ENCODE data around the gene NPAS3.

Gene NPAS3

DNA sequence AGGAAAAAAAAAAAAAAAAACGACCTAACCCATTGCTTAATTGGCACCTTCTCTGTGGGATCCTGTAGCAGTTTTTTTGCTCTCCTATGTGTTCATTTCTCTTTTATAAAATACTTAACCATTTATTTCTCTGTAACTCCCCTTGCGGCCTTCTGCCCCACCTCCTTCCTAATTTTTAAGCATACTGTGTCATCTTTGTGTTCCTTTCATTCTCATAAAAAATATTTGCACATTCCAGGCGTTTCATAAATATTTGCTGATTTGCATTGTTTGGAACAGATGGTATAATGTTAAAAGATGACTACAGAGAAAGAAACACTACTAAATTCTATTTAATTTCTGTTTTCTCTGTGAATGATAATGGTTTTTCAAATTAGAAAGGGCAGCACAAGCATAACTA, 77.9 kb downstream of the NPAS3 start:
- DNase-seq (ENCODE audit: low read depth in 2 of 2), result no peak

DNA sequence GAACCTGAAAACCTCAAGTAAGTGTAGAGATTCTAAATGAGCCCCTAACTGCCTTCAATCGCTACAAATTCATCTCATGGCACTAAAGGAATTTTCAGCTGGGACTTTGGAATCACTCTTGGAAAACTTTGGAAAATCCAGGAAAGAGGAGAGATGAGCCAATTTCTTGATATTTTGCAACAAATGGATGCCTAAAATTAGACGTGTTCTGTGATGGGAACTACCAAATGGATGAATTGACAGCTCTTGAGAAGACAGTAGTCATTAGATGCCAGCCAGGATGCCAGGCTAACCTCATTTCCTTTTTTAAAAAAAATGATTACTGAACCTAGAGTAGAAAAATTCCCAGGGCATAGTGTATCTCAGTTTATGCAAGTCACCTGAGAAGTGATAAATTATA, 78.3 kb downstream of the NPAS3 start:
- no peak for DNase-seq (ENCODE audit: low read depth in 2 of 2)

DNA sequence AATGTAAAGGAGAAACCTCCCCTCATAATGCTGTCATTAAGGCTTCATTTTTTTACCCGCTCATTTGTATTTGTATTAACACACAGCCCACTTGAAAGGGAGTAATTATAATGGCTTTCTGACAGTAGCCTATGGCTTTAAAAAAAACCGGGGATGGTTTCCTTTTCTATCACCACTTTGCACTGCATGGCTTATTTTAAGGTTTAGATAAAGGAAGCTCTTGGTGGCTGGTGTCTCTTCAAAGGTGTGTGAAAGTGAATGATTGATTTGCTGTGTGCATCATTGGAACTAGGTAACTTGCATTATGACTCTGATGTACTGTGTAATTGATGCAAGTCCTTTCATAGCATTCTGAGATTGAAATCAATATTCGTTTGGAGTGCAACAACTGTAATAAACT, 80.7 kb downstream of the NPAS3 start:
- DNase-seq (ENCODE audit: low read depth in 2 of 2), result no peak

DNA sequence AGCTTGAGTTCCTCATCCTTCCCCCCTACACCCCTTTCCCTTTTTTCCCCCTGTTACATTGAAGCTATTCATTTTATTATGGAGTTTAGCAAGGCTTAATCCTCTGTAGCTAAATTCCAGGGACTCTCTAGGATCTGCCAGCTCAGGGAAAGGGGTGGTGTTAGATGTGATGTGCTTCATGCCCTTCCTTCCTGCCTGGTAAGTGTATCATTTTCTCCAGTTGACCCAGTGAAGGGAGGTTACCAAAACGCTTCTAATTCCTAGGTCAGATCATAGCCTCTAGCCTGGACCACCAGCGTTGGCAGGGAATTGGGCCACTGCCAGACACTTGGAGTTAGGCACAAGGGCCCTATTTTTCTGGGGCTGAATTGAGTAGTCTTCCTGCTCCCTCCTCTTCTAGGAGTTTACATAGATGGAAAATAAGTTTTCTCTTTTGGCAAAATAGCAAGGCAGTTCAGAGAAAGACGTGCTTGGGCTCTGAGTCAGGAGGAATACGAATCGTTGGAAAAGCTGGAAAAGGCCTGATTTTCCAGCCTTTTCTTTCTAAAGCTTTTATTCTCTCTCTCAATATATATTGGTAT, 88.3 kb downstream of the NPAS3 start:
- no peak for DNase-seq (ENCODE audit: low read depth in 2 of 2)

DNA sequence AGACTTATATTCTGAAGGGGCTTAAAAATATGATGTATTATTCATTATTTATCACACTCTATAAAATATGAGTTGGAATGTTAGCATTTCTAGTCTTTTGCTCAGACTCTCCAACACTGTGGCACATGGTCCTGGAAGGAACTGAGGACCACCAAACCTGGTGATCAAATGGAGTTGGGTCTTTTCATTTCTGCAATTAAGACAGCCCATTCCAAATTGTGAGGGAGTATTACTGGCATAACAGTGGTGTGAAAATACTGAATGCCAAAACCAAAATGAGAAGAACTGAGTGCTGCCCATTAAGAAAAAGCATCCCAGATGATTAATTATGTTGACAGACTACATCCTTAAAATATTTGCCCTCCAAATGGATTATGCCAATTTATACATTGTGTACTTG, 90.8 kb downstream of the NPAS3 start:
- no peak for DNase-seq (ENCODE audit: low read depth in 2 of 2)

DNA sequence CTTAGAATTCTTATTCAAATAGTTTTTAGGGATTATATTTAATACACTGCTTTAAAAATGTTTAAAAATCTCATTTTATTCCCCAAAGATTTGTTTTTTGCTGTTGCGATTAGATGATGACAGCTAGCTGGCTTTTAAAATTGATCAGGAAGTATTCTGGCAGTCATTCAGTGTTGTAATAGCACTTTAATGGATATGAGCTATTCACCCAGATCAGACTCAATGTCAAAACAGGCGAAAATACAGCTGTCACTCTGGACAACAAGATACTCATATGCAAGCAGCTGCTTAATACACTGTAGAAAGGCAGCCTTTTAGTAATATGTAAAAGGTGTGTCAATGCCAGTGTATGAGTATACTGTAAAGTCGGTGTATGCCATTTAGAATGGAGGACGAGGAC, 91.7 kb downstream of the NPAS3 start:
- no peak for DNase-seq (ENCODE audit: low read depth in 2 of 2)

DNA sequence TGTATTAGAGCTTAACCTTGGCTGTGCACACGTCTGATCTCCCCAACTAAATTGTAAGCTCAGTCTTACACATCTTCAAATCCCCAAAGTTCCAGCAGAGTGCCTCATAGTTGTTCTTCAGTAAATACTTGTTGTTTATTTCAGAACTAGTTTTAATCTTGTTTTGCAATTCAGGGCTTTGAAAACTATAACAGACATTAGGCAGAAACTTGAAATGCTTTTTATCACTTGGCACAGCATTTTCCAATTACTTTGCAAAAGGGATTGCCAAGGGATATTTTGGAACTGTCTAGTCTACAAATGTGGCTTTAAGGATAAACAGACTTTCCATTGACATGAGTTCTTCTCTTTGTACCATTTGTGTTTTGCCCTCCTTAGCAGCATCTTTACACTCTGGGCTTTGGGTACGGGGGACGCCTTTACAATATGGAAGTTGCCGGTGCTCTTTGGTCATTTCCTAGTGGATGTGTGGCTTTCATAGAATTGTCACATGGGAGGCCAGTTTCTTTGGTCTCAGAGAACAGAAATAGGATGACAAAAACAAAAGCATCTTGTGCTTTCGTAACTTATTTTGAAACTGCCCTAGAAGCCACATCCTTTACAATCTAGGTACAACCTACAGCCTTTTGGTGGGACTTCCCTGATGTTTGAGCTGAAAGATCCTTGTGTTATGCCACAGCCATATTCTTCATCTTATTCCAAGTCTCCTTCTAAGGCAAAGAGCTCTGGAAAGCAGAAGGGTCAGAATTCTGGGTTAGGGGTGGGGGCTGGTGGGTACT, 96.9 kb downstream of the NPAS3 start:
- no peak for DNase-seq (ENCODE audit: low read depth in 2 of 2)

DNA sequence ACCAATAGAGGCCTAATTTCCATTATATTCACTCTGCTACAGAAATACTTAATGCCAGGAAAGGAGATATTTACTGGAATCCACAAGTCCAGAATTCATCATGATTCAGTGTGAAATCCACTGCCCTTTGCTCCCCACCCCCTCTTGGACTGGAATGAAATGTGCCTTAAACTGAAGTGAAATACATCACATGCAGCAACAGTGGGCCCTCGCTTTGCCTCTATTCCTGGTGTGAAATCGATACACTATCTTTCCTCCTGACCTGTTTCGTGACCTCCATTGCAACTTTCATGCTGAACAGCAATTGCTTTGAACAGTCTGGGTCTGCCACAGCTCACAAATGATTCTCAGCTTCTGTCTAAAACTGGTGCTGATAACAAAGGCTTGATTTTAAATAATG, 100.6 kb downstream of the NPAS3 start:
- DNase-seq (ENCODE audit: low read depth in 2 of 2), result no peak

DNA sequence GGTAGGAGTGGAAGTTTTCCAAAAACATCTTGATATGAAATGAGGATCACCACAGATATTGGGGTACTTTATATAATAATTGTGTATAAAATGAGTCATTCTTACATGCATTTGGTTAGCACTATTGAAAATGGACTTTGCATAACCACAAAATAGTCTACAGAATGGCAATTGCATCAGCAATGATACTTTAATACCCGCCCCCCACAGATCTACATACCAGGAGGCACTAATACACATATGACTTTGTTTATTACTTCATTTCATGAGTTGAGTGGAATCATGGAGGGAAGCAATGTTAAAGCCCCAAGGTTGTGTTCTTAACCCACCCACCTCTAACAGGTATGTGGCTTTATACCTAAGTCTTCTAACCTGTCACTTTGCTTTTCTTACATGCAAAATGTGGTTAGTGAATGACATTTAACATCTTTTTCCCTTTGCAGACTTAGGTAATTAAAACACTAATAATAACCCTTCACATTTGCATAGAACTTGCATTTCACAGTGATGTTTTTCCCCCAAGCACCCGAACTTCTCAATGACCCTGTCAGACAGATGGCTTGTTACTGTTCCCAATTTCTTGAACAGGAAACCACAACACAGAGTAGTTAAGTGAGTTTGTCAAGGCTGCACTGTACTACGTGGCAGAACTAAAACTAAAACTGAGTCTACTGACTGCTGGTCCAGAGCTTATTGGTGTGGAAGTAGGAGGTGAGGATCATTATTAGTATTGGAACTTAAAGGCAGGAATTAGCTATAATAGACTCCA, 101.9 kb downstream of the NPAS3 start:
- DNase-seq (ENCODE audit: low read depth in 2 of 2), result no peak

DNA sequence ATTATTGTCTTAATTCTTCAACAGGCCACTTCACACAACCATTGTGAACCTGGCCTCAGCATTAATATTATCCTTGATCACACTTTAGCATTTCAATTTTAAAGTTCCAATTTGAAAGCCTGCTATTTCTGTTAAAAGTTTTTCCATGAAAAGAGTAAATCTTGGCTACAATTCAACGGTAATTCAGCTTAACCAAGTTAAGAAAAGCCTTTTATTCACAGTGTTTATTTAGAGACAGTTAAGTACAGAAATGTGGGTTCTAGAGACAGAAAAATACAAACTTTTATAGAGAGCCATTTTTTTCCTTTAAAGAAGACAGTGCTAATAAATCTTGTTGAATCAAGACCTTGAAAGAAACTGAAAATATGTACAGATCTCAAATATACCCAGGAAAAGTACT, 103.9 kb downstream of the NPAS3 start:
- no peak for DNase-seq (ENCODE audit: low read depth in 2 of 2)

DNA sequence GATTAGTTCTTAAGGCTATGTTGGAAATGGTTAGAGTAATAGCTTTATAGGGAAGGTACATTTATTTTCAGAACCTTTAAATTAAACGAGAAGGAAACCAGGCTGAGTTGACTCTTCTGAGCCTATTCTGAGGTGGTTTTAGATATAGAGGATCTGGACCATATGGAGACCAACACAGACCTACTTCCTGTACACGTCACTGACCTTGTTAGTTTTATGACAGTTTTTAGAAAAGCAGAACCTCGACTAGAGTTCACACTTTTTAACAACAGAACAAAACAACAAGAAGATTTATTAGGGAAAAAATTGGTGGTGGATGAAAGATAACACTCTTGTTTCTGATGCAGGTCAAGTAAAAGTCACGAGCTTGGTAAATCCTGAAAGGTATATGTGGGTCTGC, 107.1 kb downstream of the NPAS3 start:
- DNase-seq (ENCODE audit: low read depth in 2 of 2), result no peak

DNA sequence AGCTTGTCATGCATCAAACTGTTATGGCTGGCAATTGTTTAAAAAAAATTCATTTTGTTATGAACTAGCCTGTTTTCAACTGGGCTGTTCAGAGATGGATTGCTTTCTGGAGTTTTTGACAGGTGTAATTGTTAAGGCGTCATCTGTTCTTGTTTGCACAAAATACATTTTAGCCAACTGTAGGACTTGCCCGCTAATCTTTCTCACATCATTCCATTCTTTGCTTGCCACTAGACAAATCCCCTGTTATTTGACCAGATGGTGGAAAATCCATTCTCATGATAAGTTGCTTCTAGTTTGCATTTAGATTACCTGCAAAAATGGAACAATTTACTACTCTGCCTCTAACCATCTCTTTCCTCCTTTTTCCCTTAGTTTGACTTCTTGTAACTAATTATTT, 114.3 kb downstream of the NPAS3 start:
- DNase-seq (ENCODE audit: low read depth in 2 of 2), result no peak

DNA sequence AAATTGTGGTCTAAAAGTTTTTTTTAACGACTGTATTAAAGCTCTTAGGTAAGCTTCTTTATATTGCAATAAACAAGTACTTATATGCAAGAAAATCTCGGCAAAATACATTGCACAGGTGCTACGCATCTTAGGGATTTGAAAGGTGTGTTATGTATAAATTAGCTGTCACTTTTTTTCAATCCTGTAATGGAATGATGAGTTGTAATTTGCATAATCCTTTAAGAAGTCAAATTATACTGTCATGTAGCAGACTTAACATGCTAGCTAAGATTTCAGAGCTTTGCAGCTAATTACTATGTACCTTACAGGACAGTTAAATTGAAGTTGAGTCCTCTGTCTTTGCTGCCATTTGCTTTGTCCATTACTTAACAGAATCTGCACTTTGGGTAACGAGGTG, 117.5 kb downstream of the NPAS3 start:
- DNase-seq (ENCODE audit: low read depth in 2 of 2), result no peak

DNA sequence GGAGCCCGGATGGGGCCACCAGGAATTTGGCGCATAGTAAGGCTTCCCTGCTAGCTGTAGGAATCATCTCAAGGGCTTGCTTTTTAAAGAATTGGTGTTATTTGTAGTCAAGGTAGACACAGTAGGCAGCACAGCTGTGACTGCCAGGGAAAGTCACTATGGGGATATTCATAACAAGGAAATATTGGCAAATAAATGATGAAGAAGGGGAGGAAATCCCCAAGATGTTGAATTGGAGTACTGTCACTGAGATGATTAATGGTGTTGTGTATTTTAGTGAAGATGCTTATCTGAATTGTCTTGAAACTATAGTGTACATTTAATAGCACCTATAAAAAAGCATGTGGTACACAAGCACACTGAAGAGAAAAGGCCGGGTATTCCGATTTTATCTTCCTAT, 118.9 kb downstream of the NPAS3 start:
- no peak for DNase-seq (ENCODE audit: low read depth in 2 of 2)

DNA sequence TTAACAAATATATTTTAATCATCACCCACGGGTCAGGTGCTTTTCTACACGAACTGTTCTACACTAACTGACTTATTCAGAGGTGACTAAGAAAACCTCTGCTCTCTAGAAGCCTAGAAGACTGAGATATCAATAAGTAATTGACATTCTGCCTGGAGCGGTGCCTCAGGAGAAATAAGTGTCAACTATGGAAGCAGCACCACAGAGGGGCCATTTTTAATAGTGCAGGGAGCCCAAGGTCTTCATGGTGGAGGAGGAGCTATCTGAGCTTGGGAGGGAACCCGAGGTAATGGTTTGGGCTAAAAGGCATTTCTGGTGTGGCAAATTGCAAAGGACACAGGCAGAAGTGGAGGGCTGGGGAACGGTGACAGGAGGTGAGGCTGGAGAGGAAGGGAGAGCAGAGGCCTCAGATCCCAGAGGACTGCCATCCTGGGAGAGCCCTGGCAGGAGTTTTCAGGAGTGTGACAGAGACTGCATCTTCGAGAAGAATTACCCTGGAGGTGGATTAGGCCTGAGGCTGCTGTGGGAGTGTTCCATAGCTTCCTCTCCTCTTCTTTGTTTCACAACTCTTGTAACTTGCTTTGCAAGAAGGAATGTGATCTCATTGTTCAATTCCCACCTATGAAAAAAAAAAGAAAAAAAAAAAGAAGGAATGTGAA, 123.1 kb downstream of the NPAS3 start:
- no peak for DNase-seq (ENCODE audit: low read depth in 2 of 2)

DNA sequence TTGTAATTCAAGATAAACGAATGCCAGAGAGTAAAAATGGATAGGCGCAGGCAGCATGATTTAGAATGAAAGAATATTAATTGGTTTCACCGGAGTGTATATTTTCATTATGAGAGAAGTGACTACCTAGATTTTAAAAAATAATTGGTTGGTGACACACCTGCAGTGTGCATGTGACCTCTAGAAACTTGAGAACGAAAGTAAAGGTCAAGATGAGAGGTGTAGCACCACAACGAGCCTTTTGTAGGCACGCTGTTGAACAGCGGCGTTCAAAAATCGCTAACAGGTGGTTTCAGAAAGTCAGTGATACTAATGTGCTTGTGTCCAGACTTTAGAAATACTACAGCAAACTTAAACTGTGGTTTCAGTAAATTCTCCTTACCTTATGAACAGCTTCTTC, 123.8 kb downstream of the NPAS3 start:
- DNase-seq (ENCODE audit: low read depth in 2 of 2), result no peak

DNA sequence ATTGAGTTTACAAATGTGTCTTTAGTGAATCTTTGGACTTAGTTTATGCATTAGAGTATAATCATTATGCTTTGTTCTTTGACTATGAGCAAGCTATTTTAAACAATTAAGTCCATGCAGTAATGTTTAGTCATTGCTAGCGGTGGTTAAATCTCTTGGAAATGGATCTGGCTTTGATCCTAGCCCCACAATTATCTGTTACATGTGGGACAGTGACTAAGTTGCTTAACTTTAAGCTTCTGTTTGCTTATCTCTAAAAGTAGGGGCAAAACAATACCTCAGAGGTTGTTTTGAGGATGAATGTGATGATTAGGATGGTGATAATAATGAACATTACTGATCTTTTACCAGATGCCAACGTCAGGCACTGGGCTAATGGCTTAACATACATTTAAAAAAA, 124.2 kb downstream of the NPAS3 start:
- DNase-seq (ENCODE audit: low read depth in 2 of 2), result no peak

DNA sequence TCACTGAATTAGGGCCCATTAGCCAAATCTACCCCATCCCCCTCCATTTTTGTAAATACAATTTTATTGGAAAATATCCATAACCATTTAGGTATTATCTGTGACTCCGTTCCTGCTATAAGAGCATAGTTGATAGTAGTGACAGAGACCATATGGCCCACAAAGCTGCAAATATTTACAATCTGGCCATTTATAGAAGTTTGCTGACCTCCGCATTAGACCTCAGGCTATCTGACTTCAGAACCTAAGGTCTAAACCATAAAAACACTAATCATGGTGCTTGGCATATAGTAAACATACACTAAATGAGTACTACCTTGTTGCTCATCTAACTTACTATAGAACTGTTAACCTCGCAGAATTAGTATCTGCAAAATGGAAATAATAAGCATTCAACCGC, 124.8 kb downstream of the NPAS3 start:
- DNase-seq (ENCODE audit: low read depth in 2 of 2), result no peak

DNA sequence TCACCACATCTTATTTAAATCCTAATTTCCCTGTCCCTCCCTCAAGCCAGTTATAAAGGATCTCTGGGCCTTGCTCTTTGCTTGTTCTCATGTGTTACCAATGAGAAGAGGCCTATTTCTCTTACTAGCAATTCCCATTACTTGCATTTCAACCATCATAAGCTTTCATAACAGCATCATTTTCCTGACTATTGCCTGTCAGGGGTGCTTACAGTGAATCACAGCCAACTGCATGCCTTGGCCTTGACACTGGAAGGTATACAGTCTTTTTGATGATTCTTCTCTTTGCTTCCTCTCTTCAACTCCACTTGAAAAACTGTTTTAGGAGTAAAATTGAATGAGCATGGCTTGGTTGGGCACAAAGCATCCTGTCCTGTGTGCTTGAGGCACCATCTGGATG, 127.0 kb downstream of the NPAS3 start:
- no peak for DNase-seq (ENCODE audit: low read depth in 2 of 2)

DNA sequence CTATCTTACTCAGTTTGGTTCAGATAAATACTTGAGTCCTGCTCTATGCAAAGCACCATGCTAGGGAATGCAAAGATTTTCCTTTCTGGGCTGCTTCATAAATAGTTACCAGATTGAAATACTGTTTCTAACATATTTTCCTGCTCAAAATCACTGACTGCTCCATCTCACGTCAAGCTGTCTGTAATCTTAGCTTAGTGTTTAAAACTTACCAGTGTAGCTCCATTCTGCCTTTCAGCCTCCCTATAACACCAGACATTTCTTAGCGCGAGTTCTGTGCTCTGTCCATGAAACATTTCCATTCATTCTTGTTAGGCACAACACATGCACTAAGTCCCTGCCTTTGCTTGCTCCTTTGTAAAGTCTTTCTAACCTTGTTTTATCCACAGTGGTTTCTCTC, 129.4 kb downstream of the NPAS3 start:
- DNase-seq (ENCODE audit: low read depth in 2 of 2), result no peak

DNA sequence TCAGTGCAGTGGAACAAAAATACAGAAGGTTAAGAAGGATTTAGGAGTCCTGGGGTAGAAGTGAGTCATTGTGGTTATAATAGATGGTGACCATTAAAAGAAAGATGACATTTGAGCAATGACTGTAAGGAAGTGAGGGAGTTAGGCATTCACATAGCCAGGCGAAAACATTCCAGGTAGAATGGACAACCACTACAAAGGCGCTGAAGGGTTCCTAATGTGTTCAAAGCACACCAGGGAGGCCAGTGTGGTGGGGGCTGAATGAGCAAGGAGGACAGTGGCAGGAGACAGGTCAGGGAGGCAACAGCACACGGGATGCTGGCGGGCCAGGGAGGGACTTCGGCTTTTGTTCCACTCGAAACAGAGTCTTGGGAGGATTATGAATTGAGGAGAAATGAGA, 129.9 kb downstream of the NPAS3 start:
- no peak for DNase-seq (ENCODE audit: low read depth in 2 of 2)

DNA sequence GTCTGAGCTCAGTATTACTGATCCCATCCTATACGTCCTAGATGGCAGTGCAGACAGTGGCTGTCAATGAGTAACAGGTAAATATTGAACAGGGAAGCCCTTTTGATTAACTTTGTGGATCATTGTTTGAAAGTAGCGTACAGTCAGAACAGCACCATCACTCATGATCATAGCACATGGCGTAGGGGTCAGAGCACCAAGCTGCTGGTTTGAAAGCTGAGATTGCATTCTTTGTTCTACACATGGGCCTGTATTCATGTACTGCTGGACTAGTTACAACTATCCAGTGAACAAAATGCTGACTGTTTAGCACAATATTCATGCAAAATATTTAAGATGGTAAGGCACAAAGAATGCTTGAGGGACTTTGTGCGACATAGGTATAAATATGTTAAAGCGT, 131.8 kb downstream of the NPAS3 start:
- DNase-seq (ENCODE audit: low read depth in 2 of 2), result no peak

DNA sequence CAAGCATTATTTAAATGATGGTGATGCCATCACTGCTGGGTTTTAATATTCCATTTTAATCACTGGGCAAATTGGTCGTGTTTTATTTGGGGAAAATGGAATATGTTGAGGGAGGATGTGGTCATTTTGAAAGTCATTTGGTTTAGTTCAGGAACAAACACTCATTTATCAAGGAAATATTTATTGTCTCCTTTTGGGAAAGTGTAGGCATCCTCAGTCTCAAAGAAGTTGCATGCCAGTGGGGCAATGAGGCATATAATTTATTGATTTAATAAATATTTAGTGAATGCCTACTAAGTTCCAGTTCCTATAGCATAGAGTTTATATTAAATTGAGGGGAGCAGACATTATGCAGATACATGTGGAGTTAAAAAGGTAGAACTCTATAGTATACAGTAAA, 134.3 kb downstream of the NPAS3 start:
- no peak for DNase-seq (ENCODE audit: low read depth in 2 of 2)

All from stimulated activated CD4-positive, alpha-beta T cell treated with anti-CD3 and anti-CD28 coated beads, Interleukin-1b, Interleukin-23, amount 100 ng/mL, for 4 hours (primary cell).